GM21390 (cell line): ENCODE measurements around the gene ARF3.
"Not testable (repeated sequence)": the region's sequence is repeated elsewhere in the genome, so short reads cannot be mapped to it uniquely, and the experiment has no call there.

ENCODE experiments used
- ATAC-seq: cut with Tn5 transposase; IDR thresholded peaks from one replicate; pipeline ENCODE4 v1.9.1; 2021; ENCODE audit not compliant: unreplicated experiment

ARF3 gene

GRCh38 chr12:48932878-48933277 is 24.4 kb downstream of the ARF3 start:
- ATAC-seq = no peak

GRCh38 chr12:48930475-48930874 is 26.8 kb downstream of the ARF3 start:
- ATAC-seq = no peak

- no peak for ATAC-seq
Observed at GRCh38 chr12:48929551-48929950, 27.7 kb downstream of the ARF3 start.

GRCh38 chr12:48927261-48927660 is 30.0 kb downstream of the ARF3 start:
- no peak for ATAC-seq

GRCh38 chr12:48925304-48926011 is 31.8 kb downstream of the ARF3 start, which contains the start of gene FKBP11:
TSS of gene FKBP11 (minus strand) at chr12:48925492. CDS start at chr12:48925428, 64 bp downstream.
- peak; percentile 68 for ATAC-seq

- ATAC-seq = peak; percentile 80
Observed at GRCh38 chr12:48924617-48925303, 32.5 kb downstream of the ARF3 start.

- no peak for ATAC-seq
Observed at GRCh38 chr12:48923117-48923516, 34.2 kb downstream of the ARF3 start.

- no peak for ATAC-seq
Observed at GRCh38 chr12:48917857-48918537, 39.3 kb downstream of the ARF3 start.

GRCh38 chr12:48910196-48910595 is 47.1 kb downstream of the ARF3 start:
- no peak for ATAC-seq

- not testable (repeated sequence) for ATAC-seq
Observed at GRCh38 chr12:48909698-48910097, 47.6 kb downstream of the ARF3 start.

- no peak for ATAC-seq
Observed at GRCh38 chr12:48907245-48907644, 50.0 kb downstream of the ARF3 start.

- peak; percentile 70 for ATAC-seq
Observed at GRCh38 chr12:48903982-48904411, 53.3 kb downstream of the ARF3 start.

- no peak for ATAC-seq
Observed at GRCh38 chr12:48903363-48903981, 53.8 kb downstream of the ARF3 start.

GRCh38 chr12:48901278-48901677 is 56.0 kb downstream of the ARF3 start:
- peak; percentile 70 for ATAC-seq

GRCh38 chr12:48899651-48900050 is 57.6 kb downstream of the ARF3 start:
- no peak for ATAC-seq

- no peak for ATAC-seq
Observed at GRCh38 chr12:48894271-48894670, 63.0 kb downstream of the ARF3 start.

GRCh38 chr12:48890657-48891418 is 66.4 kb downstream of the ARF3 start:
- ATAC-seq = no peak

- ATAC-seq = no peak
Observed at GRCh38 chr12:48889679-48890078, 67.6 kb downstream of the ARF3 start.
